Posterior cingulate gyrus (tissue), 11 donors: ENCODE data around the gene PLPPR4.
A peak's percentile ranks its signal among the peaks of the same experiment; 100 is the strongest.
"Not testable (repeated sequence)": the region's sequence is repeated elsewhere in the genome, so short reads cannot be mapped to it uniquely, and the experiment has no call there.

Experiments
- DNase-seq, 10 donors: peaks; one replicate each; pipeline versions ENCODE4 v3.0.0 to v3.0.0-alpha.2; 2020 to 2021; ENCODE audit warnings: mixed read lengths in 3 of 10
- intact Hi-C: fragments of 100-400 bp; cut with DNase I; formaldehyde crosslinking; loops from one replicate; pipeline ENCODE4 v1.15.1; 2023

PLPPR4 gene

DNA sequence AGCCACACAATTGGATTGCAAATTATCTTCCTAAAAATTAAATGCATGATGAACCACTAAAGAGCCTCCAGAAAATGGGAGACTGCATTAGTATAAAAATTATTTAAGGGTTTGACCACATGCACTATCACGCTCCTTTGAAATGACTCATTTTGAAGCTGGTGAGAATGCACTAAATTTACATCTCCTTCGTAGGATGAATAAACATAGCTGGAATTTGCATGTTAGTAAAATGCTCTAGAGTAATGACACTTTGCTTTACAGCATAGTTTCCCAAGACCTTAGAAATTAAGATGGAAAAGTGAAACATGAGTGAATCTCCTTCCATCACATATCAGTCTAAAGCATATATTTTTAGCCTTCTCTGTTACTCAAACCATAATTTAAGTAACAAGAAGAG is 2.4 kb downstream of the PLPPR4 start:
- intact Hi-C loops, result no loop called here
- no peak for DNase-seq

DNA sequence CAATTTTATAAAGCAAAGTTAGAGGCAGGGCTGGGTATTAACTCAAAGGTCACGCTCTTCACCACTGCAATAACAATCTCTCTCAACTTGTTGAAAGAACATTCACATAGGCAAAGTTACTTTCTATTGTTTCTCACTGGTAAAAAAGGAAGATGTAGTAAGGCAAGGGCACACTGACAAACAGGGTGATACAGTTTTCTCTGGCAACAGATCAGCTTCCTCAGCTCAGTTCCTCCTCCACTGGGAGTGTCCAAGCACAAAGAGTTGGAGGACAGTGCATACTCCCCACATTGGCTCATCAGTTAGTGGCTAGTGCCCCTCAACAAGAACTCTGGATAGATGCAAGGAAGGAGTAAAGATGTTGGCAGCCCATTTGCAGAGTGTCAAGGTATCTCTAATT is 3.7 kb downstream of the PLPPR4 start:
- intact Hi-C loops, result no loop called here
- DNase-seq, result no peak

DNA sequence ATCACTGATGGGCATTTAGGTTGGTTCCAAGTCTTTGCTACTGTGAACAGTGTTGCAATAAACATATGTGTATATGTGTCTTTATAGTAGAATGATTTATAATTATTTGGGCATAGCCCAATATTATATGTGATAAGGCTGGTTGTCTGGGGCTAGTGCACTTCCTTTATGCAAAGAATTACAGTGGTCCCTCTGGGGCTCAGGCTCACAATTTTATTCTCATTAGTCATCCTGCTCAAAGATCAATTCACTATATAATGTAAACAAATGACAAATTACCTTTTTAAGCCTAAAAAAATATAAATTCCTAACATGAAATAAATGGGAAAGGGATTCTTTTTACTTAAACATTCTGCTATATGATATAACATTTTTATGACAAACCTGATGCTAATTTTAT is 5.0 kb downstream of the PLPPR4 start:
- intact Hi-C loops, result no loop called here
- no peak for DNase-seq

DNA sequence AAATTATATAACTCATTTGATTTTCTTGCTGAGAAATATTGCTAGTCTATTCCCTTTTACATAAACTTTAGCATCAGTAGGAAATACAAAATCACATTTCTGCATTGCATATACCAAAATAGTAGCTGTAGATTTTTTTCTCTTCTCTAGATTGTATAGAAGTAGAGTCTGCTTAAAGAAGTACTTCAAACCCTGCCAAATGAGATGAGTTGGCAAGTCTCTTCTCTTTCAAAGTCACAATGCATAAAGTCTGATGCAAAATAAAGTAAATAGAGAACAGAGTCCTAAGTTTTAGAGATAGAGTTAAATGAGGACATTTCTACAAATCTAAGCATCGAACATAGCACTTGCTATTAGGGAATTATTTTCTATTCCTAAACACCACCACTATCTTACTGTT is 6.4 kb downstream of the PLPPR4 start:
- intact Hi-C loops, result no loop called here
- DNase-seq, result no peak

DNA sequence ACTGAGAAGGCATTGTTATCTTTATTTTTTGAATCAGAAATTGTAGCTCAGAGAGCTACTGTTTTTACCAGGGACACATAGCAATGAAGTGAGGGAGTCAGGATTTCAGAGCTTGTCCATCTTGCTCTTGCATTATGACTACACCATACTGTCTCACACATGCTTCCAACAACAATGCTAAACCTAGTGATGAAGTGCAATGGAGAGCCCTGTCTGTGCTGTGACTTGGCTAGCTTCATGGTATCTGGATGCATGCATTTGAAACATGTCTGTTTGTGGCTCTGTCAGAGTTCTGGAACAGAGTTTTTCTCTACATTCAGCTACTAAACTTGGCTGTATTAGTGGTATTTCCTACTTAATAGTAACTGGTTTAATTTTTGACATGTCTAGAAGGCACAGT is 7.0 kb downstream of the PLPPR4 start:
- intact Hi-C loops, result no loop called here
- no peak for DNase-seq

DNA sequence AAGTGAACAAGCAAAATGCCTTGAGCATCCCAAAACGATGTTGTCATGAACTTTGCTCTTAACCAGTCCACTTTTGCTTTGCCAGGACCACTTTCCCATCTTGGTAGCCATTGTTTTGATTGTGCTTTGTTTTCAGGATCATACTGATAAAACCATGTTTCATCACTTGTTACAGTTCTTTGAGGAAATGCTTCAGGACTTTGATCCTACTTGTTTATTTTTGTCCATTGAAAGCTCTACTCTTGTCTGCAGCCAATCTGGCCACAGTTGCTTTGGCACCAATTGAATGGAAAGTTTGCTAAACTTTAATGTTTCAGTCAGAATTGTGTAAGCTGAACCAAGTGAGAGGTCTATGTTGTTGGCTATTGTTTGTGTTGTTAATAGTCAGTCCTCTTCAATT is 12.8 kb downstream of the PLPPR4 start:
- intact Hi-C loops, result no loop called here
- no peak for DNase-seq

DNA sequence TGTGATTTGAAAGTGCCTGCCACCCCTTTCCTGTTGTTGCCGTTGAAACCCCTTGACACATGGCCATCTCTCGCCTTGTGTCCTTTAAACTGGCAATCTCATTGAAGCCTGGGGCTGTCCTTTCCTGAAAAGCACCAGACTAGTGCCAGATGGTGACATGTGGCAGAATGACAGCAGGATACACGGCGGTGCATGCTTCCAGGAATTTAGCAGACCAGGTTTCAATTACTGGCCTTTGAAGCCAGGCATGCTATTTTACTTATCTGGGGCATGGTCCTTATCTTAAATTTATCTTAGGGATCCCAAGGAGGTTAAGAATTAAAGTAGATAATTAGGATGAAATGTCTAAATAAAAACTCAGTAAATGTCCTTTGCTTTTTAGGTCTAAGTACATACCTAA is 15.2 kb downstream of the PLPPR4 start:
- no peak for DNase-seq
- intact Hi-C loops, result no loop called here

DNA sequence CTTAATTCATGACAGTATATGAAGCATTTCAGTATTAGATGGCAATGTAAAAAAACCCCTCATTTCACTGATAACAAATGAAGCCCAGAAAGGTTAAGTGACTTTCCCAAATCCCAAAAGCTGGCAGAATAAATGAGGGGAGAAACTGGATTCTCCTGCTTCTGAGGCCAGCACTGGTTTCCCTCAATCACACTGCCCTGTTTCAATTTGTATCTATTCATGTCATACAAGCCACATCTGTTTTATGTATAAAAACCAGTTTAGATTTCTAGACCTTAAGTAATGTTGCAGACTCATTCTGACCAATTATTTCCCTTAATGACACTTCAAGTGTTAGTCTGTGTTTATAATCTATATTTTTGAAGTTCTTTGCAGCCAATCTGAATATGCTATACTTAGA is 16.8 kb downstream of the PLPPR4 start:
- intact Hi-C loops, result no loop called here
- no peak for DNase-seq

DNA sequence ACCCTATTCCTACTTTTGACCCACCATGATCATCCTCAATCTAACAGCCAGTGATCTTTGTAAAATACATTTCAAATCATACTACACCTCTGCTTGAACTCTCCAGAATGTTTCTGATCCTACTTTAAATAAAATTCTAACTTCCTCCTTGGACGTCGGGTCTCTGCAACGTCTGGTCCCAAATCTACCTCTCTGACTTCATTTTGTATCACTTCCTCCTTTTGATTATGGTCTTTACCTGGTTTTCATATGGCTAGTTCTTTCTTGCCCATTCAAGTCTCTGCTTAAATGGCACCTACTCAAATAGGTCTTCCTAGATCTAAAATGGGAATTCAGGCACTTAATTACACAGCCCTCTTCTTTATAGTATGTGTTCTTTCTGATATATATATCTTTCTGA is 18.2 kb downstream of the PLPPR4 start:
- intact Hi-C loops, result no loop called here
- no peak for DNase-seq

DNA sequence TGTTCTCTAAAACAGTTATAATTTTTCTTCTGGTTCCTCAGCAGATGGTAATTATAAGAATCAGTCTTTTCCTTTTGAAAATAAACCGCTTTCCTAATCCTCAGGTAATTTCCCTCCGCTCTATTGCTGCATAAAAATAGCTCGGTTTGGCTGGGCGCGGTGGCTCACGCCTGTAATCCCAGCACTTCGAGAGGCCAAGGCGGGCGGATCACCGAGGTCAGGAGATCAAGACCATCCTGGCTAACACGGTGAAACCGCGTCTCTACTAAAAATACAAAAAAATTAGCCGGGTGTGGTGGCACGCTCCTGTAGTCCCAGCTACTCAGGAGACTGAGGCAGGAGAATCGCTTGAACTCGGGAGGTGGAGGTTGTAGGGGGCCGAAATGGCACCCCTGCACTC is 19.2 kb downstream of the PLPPR4 start:
- DNase-seq, result peak in 2 of 10 donors; percentile 65 to 79
- intact Hi-C loops, result not testable (repeated sequence)

DNA sequence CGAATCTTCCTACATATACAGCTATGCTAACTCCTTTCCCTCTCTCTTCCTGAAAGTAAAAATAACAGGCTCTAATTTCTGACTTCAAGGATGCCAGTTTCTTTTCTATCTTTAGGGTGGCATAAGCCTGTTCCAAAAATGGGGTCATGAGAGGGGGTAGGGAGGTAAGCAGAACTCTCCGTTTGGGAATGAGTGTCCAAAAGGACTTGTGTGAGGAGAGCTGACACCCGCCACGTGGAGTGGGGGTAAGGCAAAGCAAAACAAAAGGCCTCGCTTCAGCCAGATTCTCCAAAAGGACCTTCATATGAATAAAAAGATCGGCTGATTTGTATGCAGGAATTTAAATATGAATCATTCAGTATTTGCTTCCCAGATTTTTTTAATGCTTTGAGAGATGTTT is 28.6 kb downstream of the PLPPR4 start:
- peak in 1 of 10 donors; percentile 17 for DNase-seq
- intact Hi-C loops, result no loop called here

DNA sequence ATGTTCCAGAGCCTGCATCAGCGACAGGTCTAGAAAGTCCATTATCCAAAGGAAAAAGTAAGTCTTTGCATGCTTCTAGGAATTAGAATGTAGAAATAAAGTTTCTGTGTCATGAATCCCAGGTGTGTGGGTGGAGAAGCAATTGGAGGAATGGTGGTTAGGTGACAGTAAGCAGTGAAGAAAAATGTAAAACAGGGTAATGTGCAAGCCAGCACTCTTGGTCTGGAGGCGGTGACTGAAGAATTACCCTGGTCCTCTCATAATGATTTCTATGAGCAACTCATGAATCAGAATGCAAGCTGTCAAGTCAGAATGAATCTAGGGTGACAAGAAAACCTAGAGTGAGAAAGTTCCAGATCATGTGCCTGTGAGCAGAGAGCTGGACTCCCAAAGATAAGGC is 33.6 kb downstream of the PLPPR4 start:
- intact Hi-C loops, result no loop called here
- peak in 1 of 10 donors; percentile 10 for DNase-seq

DNA sequence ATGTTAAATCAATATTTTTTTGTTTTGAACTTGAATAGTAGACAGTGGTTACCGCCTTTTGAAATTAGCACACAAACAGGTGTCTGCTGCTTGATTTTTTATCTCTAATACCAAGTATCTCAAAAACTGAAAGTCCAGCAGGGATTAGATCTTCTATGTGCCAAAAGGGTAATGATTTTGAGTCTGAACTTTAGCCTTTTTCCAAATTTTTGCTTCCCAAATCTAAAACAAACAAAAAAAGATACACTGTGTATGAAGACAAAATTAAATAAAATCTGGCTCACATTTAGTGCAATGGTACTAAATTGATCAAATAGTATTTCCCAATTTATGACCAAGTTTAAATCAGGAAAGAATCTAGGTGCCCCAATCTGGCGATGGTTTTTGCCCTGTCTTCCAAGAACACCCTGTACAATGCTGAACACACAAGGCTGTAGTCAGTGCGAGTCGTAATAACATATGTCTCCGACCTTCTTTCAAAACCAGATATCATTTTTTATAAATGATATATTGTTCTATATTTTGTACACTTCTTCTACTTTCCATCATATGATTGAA is 40.5 kb downstream of the PLPPR4 start:
- no peak for DNase-seq
- intact Hi-C loops, result no loop called here

DNA sequence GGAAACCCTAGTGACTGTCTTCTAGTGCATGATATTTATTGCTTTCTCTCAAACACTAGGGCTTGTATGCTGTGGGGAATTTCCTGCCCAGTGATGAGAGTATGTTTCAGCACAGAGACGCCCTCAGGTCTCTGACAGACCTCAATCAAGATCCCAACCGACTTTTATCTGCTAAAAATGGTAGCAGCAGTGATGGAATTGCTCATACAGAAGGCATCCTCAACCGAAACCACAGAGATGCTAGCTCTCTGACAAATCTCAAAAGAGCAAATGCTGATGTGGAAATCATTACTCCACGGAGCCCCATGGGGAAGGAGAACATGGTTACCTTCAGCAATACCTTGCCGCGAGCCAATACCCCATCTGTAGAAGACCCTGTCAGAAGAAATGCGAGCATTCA is 41.3 kb downstream of the PLPPR4 start:
- DNase-seq, result no peak
- intact Hi-C loops, result no loop called here

DNA sequence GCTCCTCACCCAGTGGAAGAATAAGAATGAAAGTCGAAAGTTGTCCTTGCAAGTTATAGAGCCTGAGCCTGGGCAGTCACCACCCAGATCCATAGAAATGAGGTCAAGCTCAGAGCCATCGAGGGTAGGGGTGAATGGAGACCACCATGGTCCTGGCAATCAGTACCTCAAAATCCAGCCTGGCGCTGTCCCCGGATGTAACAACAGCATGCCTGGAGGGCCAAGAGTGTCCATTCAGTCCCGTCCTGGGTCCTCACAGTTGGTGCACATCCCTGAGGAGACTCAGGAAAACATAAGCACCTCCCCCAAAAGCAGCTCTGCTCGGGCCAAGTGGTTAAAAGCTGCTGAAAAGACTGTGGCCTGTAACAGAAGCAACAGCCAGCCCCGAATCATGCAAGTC is 41.8 kb downstream of the PLPPR4 start:
- DNase-seq, result peak in 1 of 10 donors; percentile 58
- intact Hi-C loops, result no loop called here

DNA sequence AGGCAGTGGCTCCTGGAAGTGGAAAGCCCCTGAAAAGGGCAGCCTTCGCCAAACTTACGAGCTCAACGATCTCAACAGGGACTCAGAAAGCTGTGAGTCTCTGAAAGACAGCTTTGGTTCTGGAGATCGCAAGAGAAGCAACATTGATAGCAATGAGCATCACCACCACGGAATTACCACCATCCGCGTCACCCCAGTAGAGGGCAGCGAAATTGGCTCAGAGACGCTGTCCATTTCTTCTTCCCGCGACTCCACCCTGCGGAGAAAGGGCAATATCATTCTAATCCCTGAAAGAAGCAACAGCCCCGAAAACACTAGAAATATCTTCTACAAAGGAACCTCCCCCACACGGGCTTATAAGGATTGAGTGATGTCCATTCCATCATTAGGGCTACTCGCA is 42.4 kb downstream of the PLPPR4 start:
- DNase-seq, result no peak

DNA sequence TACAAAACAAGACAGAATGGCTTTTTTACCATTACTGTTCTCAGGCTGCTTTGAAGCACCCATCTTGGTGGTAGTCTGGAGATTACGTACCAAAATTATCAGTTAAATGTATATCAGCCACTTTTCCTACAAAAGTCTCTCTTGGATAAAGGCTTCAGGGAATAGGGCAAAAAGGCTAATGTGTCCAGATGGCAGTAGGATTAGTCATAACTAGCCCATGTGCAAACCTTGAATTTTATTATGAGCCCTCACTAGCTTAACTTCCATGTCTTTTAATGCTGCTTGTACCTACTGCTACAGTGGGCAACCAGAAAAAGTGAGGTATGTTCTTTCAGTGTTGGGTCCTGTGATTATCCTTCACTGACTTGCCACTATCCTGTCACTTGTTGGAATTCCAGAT is 51.0 kb downstream of the PLPPR4 start:
- DNase-seq, result no peak
- intact Hi-C loops, result no loop called here

More for the DNA sequence above, 42.4 kb downstream of the PLPPR4 start:
- intact Hi-C loops, result no loop called here

DNA sequence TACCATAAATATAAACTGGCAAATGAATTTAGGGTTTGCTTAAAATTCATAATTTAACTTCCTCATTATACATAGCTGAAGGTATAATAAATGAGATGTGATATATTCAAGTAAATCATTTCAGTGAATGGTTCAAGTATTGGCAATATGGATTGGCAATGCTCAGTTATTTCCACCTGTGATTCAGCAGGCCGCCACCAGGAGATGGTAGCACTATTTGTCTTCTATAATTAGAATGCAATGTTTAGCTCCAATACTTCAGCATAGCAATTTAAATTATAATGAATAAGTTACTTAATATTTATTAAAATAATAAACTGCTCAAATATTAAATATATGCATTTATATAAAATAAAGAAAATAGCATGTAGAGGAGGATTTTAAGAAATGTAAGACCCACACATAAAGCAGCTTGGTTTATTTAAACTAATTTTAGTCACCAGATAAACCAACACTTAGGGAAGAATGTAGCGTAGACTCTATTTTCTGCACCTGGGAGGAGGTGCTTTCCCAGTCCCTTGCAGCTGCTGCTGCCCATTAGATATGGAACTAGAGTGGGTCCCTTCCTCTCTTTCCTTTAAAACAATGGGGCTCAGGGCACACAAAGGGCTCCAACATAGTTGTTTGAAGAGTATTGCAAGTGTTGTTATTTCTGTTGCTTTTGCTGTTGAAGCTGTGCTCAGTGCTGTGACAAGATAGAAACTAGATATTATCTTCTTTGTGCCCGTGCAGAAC is 62.1 kb downstream of the PLPPR4 start:
- intact Hi-C loops, result no loop called here
- no peak for DNase-seq

DNA sequence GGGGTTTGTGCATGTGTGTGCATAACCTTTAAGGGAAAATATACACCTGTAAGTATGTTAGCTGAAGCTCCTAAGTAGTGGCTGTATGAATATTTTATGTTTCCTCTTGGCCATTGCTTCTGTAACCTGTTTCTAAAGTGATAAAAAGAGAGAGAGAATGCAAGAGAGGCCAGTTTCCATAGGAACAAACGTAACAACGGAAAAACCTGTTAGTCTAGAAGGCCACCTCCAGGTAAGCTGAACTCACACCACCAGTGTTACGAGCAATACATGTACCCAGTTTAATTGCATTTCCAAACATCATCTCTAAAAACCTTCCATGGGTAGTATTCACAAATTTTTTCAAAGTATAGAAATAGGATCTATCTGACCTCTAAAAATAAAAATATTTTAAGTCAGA is 63.1 kb downstream of the PLPPR4 start:
- intact Hi-C loops, result no loop called here
- no peak for DNase-seq

DNA sequence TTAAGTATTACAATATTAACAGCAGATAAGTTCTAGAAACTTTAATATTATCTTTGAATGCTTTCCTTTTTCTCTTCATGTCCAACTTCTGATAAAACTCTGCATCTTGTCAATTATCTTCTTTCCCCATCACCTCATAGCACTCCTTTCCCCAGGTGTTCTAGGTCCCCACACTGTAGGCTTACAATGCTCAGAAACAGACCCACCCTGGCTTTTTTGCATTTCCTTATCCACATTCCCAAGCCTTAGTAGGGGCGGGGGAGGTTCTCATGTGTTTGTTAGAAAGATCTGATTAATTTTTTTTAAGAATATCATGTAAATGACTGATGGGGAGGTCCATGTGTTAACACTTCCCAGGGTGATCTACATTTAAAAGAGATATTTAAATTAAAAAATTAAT is 63.9 kb downstream of the PLPPR4 start:
- DNase-seq, result no peak

DNA sequence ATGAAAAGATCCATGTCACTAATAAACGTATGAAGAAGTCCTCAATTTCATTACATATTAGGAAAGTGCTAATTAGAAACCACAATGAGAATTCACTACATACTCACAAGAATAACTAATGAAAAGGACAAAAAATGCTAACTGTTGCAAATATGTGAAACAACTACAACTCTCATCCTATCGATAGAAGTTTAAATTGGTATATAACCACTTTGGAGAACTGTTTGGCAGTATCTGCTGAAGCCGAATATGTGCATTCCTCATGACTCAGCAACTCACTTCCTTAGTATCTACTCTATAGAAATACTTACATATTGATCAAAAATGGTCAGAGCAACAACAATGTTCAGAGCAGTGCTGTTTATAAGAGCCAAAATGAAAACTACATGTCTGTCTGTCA is 66.8 kb downstream of the PLPPR4 start:
- intact Hi-C loops, result no loop called here
- no peak for DNase-seq

More for the DNA sequence above, 63.9 kb downstream of the PLPPR4 start:
- intact Hi-C loops, result no loop called here

DNA sequence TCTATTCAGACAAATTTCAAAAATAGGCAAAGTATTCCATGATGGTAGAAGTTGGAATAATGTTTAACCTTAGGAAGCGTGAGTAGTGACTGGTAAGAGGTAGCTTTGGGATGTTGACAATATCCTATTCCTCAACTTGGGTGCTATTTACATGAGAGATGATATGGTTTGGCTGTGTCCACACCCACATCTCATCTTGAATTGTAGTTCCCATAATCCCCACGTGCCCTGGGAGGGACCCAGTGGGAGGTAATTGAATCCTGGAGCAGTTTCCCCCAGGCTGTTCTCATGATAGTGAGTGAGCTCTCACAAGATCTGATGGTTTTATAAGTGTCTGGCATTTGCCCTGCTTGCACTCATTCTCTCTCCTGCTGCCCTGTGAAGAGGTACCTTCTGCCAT is 67.3 kb downstream of the PLPPR4 start:
- DNase-seq, result no peak
- intact Hi-C loops, result no loop called here

DNA sequence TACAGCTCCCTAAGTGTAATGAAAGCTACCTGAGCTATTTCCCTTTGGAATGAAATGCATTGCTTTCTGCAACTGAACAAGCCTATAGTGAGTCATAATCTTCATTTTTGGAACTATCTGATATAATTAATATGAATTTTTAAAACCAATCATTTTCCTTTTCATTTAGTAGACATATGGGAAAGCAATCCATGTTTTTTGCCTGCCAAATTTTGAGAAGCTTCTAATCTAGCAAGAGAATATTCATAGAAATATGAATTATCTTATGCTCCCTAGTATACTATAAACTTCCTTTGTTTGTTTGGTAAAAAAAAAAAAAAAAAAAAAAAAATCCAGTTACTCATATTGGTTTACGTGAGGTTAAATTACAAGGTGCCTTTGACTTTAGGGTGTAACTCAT is 68.3 kb downstream of the PLPPR4 start:
- intact Hi-C loops, result no loop called here
- DNase-seq, result no peak
